Ammon's horn (tissue), 1 donor: ENCODE data around the gene LYRM1.
"Not testable (repeated sequence)": the region's sequence is repeated elsewhere in the genome, so short reads cannot be mapped to it uniquely, and the experiment has no call there.

Experiments used
- DNase-seq: peaks from one replicate; pipeline ENCODE4 v3.0.0-alpha.2; 2016; ENCODE audit warnings: low spot score

The LYRM1 gene

GRCh38 chr16:20937736-20938135, 37.2 kb downstream of the LYRM1 start:
- DNase-seq, result no peak

DNA sequence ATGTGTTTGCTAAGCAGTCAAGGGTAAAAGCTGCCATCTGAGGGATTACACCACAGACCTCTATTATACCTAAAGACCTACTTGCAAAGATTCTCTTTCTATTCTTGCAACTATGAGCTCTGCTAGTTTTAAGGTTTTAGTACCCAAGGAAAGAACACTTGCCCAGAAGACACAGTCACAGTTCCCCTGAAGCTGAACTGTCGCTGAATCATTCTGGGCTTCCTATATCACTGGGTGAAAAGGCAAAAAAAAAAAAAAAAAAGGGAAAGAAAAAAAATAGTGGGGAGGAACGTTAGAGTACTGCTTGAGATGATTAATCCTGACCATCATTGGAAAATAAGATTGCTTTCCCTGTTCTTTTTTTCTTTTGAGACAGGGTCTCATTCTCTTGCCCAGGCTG, 37.9 kb downstream of the LYRM1 start:
- no peak for DNase-seq

GRCh38 chr16:20939611-20940010, 39.0 kb downstream of the LYRM1 start:
- no peak for DNase-seq

- DNase-seq, result no peak
Measured at GRCh38 chr16:20940871-20941635, 40.5 kb downstream of the LYRM1 start.

DNA sequence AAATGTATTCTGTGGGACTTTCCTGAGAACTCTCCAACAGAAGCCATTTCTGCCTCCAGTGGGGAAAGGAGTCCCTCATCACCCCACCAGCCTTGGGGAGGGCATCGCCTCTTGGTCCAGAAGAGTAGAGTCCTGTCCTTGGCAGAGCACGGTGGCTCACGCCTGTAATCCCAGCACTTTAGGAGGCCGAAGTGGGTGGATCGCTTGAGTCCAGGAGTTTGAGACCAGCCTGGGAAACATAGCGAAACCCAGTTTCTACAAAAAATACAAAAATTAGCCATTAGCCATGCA, 41.0 kb downstream of the LYRM1 start:
- no peak for DNase-seq

- no peak for DNase-seq
Measured at GRCh38 chr16:20942256-20942655, 41.7 kb downstream of the LYRM1 start.

GRCh38 chr16:20944861-20945574, 44.4 kb downstream of the LYRM1 start:
- no peak for DNase-seq

DNA sequence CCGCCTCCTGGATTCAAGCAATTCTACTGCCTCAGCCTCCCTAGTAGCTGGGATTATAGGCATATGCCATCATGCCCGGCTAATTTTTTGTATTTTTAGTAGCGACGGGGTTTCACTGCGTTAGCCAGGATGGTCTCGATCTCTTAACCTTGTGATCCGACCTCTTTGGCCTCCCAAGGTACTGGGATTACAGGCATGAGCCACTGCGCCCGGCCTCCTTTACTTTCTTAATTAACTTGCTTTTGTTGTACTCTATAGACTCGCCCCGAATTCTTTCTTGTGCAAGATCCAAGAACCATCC, 45.0 kb downstream of the LYRM1 start:
- DNase-seq, result not testable (repeated sequence)

DNA sequence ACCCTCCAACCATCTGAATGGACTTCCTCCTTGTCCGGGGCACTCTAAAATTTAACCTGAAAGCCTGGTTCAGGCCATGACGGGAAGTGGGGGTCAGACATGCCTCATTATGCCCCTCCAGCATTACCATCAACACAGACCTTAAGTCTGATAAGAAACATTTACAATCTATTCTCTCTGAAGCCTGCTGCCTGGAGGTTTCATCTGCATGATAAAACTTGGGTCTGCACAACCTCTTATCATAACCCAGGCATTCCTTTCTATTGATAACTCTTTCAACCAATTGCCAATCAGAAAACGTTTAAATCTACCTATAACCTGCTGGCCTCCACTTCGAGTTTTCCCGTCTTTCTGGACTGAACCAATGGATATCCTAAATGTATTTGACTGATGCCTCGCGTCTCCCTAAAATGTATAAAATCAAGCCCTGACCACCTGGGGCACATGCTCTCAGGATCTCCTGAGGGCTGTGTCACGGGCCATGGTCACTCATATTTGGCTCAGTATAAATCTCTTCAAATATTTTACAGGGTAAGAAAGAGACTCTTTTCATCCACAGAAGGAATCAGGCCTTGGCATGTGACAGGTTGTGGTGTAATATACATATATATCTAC, 45.6 kb downstream of the LYRM1 start:
- DNase-seq, result no peak

GRCh38 chr16:20948444-20948843, 47.9 kb downstream of the LYRM1 start:
- DNase-seq, result no peak

DNA sequence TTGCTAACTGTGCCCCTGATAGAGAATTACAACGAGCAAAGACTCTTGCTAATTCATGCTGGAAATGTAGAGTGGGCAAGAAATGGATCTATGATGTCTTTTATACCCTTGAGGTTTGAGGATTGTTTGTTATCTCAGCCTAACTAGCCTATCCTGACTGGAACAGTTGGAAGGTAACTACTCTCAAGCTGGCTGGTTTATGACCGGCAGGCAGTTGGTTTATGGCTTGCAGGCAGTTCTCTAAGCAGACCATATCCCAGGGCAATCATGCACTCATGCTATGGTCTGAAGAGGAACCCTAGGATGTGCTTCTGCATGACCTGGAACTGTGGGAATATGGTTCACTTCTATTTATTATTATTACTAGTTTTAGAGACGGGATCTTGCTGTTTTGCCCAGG, 49.1 kb downstream of the LYRM1 start:
- DNase-seq, result no peak

DNA sequence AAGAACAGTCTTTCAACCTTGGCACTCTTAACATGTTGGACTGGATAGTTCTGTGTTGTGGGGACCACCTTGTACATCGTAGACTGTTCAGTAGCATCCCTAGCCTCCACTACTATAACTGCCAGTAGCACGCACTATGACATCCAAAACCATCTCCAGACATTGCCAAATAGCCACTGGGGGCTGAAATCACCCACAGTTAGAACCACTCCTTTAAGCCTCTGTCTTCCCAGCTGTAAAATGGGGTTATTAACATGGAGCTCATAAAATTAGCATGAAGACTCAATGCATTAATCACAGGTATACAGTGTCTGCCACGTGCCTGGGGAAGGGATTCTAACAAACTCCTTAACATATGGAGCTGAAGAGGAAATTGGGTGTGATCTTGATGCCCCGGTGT, 49.7 kb downstream of the LYRM1 start:
- DNase-seq, result no peak

DNA sequence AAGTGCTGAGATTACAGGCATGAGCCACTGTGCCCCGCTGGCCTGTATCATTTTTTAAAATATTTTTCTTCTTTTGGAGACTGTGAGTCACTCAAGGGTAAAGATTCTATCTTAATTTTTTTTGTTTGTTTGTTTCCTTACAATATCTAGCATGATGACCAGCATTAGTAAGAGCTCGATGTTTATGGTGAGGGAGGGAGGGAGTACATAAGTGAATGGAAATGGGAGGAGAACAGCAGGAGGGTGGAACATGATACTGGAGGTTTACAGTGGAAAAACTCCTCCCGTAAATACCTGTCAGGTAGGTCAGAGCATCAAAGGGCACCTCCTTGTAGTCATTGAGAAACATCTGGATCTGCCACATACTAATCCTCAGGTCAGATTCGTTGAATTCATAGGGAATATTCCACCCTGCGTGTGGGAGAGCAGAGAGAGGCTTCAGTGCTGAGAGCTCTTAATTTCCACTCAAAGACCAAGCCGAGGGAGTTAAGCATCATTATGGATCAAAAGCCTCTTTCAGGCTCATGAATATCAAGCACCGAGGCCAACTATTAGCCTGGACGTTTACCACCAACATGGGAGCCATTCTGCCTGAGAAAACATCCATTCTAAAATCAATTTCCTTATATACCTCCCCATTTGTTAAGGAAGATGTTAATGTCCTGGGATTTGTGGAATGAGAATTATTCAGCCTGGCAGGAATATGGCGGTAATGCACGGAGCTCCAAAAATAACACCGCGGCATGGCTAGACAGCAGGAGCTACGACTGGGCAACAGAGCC, 51.8 kb downstream of the LYRM1 start:
- DNase-seq, result no peak

GRCh38 chr16:20954574-20954973, 54.0 kb downstream of the LYRM1 start:
- DNase-seq, result no peak

DNA sequence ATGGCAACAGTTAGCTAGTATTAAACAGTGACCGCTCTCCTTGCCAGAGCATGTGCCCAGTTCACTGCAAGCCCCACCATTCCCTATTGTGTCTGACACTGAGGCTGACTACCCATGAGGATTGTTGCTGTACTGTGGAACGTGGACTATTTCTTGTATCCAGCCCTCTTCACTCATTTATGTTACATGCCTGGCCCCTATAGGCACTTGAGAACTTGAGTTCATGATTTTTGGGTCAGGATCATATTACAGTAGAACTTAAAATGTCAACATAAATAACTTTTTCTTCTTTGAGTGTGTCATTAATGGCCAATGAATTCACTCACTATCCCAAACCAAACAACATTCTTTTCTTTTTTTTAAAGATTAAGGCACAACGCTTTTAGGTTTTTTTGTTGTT, 55.7 kb downstream of the LYRM1 start:
- no peak for DNase-seq

DNA sequence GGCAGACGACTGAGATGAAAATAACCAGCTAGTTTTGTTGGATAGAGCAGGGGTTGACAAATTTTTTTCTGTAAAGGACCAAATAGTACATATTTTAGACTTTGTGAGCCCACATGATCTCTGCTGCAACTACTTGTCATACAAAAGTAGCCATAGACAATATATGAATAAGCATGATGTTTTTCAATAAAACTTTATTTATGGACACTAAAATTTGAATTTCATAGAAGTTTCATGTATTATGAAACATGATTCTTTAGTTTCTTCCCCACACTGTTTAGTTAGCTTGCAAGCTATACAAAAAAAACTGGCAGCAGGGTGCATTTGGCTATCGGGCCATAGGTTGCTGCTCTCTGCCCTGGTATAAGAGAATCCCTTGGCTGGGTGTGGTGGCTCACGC, 56.6 kb downstream of the LYRM1 start:
- DNase-seq, result no peak

GRCh38 chr16:20960899-20961298, 60.3 kb downstream of the LYRM1 start:
- no peak for DNase-seq

GRCh38 chr16:20968765-20969164, 68.2 kb downstream of the LYRM1 start:
- no peak for DNase-seq

GRCh38 chr16:20969386-20969785, 68.8 kb downstream of the LYRM1 start:
- no peak for DNase-seq

- DNase-seq, result no peak
Measured at GRCh38 chr16:20971401-20971800, 70.8 kb downstream of the LYRM1 start.

- not testable (repeated sequence) for DNase-seq
Measured at GRCh38 chr16:20973201-20973600, 72.6 kb downstream of the LYRM1 start.
